HUES6 (cell line): ENCODE measurements around the gene SCN4A.
"Not testable (repeated sequence)": the region's sequence is repeated elsewhere in the genome, so short reads cannot be mapped to it uniquely, and the experiment has no call there.

ENCODE experiments used
- H3K27ac ChIP-seq: 2 replicates; pipeline ENCODE4 v1.7.0; 2013; ENCODE audit warnings: low read depth, mild to moderate bottlenecking, low read length, inconsistent platforms
- H3K27me3 ChIP-seq: 2 replicates; pipeline ENCODE4 v1.6.1; 2013; ENCODE audit warnings: low read length; ENCODE audit not compliant: control insufficient read depth, insufficient read depth
- H3K36me3 ChIP-seq: 2 replicates; pipeline ENCODE4 v1.6.1; 2013; ENCODE audit warnings: low read length; ENCODE audit not compliant: control insufficient read depth, insufficient read depth
- H3K4me1 ChIP-seq: 2 replicates; pipeline ENCODE4 v1.6.1; 2013; ENCODE audit warnings: low read length; ENCODE audit not compliant: control insufficient read depth, insufficient read depth
- H3K4me3 ChIP-seq: 2 replicates; pipeline ENCODE4 v1.5.1; 2013; ENCODE audit warnings: low read depth, low read length
- H3K9ac ChIP-seq: one replicate; pipeline ENCODE4 v1.6.1; 2013; ENCODE audit warnings: mild to moderate bottlenecking, low read length
- H3K9me3 ChIP-seq: 2 replicates; pipeline ENCODE4 v1.6.1; 2013; ENCODE audit warnings: low read depth, low read length; ENCODE audit not compliant: control insufficient read depth, insufficient read depth

Gene SCN4A

GRCh38 chr17:63929860-63930766 lies 42.6 kb downstream of the SCN4A start:
- Histone ChIP-seq H3K27ac (no peak overlapping the region), H3K36me3 (no peaks in the 10 kb centered on the region), H3K4me1 (peaks cover 23% of the 10 kb centered on the region), H3K27me3 (no peaks in the 10 kb centered on the region), H3K9me3 (no peaks in the 10 kb centered on the region), H3K4me3 (no peak overlapping the region), H3K9ac (no peak overlapping the region)

GRCh38 chr17:63928966-63929695 lies 43.6 kb downstream of the SCN4A start:
- Histone ChIP-seq H3K36me3 (no peaks in the 10 kb centered on the region), H3K4me3 (no peak overlapping the region), H3K9me3 (no peaks in the 10 kb centered on the region), H3K27me3 (no peaks in the 10 kb centered on the region), H3K4me1 (peaks cover 23% of the 10 kb centered on the region), H3K27ac (no peak overlapping the region), H3K9ac (no peak overlapping the region)

DNA sequence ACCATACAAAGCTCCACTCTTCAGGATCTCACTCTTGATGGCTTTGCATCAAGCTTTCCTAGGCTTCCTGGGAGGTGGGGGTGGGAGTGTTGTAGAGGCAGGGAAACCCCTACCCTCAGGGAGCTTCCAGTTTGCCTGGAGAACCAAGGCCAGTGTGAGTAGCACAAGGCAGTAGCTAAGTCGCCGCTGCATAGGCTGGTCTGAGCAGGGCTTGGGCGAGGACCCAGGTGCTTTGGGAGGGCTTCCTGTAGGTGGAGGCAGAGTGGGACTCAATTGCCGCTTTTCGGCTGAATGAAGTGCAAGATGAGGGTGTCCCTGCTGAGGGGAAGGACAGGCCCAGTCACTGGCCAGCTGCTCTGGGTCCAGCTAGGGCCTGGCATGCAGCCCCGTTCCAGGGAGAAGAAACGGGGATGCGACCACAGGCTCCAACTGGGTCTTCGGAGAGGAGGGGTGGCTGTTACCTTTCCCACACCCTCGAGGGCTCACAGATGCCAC lies 44.5 kb downstream of the SCN4A start:
- Histone ChIP-seq H3K9me3 (no peaks in the 10 kb centered on the region), H3K4me3 (no peak overlapping the region), H3K27ac (no peak overlapping the region), H3K36me3 (no peaks in the 10 kb centered on the region), H3K4me1 (peaks cover 23% of the 10 kb centered on the region), H3K27me3 (no peaks in the 10 kb centered on the region), H3K9ac (no peak overlapping the region)

DNA sequence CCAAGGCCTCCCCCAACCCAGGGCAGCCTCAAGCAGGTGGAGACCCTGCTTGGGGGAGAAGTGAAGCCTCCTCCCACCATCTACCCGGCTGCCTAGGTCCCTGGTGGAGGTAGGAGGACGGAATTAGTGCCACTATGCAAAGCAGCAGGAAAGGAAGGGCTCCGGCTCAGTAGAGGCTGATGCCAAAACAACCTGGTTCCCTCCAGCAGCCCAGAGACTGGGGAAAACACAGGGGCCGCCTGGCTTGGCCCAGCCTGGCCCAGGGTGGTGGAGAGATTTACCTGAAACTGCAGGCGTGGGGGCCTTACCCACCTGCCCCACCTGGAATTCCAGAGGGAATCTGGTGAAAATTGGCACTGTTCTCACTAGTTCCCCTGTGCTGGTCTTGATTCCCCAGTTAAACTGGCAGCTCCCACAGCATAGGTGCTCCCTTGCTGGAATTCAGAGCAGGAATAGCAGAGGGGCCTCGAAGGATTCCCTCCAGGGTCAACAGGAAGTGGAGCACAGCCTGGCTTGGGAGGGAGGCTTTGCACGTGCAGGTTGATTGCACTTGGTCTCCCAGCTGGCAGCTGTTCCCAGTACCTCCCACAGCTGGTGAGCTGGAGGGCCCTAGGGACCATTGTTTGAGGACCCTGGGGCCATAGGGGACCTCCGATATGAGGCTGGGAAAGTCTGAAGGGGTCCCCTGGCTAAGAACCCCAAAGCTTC lies 45.1 kb downstream of the SCN4A start:
- no peaks in the 10 kb centered on the region for H3K27me3 ChIP-seq
- H3K4me1 ChIP-seq = peaks cover 21% of the 10 kb centered on the region
- H3K27ac ChIP-seq = no peak overlapping the region
- H3K36me3 ChIP-seq = no peaks in the 10 kb centered on the region
- no peaks in the 10 kb centered on the region for H3K9me3 ChIP-seq
- H3K4me3 ChIP-seq = no peak overlapping the region
- no peak overlapping the region for H3K9ac ChIP-seq

- peaks cover 7% of the 10 kb centered on the region for H3K4me1 ChIP-seq
- H3K9me3 ChIP-seq = no peaks in the 10 kb centered on the region
- H3K36me3 ChIP-seq = no peaks in the 10 kb centered on the region
- no peak overlapping the region for H3K9ac ChIP-seq
- no peak overlapping the region for H3K27ac ChIP-seq
- H3K4me3 ChIP-seq = no peak overlapping the region
- no peaks in the 10 kb centered on the region for H3K27me3 ChIP-seq
Measured at GRCh38 chr17:63926164-63926563, 46.6 kb downstream of the SCN4A start.

DNA sequence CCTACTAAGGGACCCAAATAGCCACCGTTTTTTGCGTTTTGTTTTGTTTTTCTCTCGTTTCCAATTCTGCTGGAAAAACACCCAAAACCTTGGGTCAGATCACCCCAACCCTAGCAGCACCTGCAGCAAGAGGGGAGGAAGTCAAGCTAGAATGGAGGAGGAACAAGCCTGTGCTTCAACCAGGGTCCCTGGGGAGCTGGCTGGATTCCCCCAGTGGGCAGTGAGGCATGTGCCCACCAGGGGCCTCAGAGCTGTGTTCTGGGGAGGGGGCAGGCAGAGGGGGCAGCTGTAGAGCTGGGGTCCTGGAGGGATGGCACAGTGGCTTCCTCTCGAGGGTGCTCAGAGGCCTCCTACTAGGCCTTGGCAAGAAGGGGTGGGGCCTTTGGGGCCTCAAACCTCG lies 47.1 kb downstream of the SCN4A start:
- Histone ChIP-seq H3K27ac (no peak overlapping the region), H3K9me3 (no peaks in the 10 kb centered on the region), H3K27me3 (no peaks in the 10 kb centered on the region), H3K36me3 (no peaks in the 10 kb centered on the region), H3K4me1 (peaks cover 2% of the 10 kb centered on the region), H3K4me3 (no peak overlapping the region), H3K9ac (no peak overlapping the region)

- not testable (repeated sequence) for H3K4me3 ChIP-seq, H3K9ac ChIP-seq, H3K9me3 ChIP-seq, H3K27me3 ChIP-seq, H3K27ac ChIP-seq, H3K4me1 ChIP-seq, H3K36me3 ChIP-seq
Measured at GRCh38 chr17:63922402-63922801, 50.3 kb downstream of the SCN4A start.

DNA sequence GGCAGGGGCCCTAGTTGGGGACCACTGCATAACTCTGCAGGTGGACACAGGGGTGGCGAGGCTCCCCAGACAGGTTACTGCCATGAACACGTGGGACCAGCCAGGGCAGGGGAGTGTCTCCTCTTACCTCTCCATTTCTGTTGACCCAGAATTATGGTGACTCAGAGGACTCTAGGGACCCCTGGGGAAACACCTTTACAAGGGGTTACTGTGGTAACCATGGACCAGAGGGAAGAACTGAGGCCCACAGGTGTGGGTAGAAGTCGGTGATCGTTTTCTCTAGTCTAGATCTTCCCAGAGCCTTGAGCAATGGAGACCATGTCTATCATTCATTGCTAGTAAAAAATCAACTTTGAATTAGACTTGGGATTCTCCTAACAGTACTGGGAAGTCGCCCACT lies 51.9 kb downstream of the SCN4A start:
- not testable (repeated sequence) for H3K9ac ChIP-seq, H3K4me1 ChIP-seq, H3K27ac ChIP-seq, H3K36me3 ChIP-seq, H3K9me3 ChIP-seq, H3K4me3 ChIP-seq
- peaks cover 18% of the 10 kb centered on the region for H3K27me3 ChIP-seq

GRCh38 chr17:63920050-63920449 lies 52.7 kb downstream of the SCN4A start:
- H3K9me3 ChIP-seq, H3K9ac ChIP-seq, H3K27ac ChIP-seq, H3K4me1 ChIP-seq, H3K36me3 ChIP-seq, H3K4me3 ChIP-seq: not testable (repeated sequence)
- peaks cover 18% of the 10 kb centered on the region for H3K27me3 ChIP-seq

GRCh38 chr17:63919311-63919723 lies 53.4 kb downstream of the SCN4A start:
- no peak overlapping the region for H3K9ac ChIP-seq
- H3K27ac ChIP-seq = no peak overlapping the region
- H3K4me3 ChIP-seq = peak overlapping the region; percentile 31; the same call in 1 of the 2 replicates
- H3K9me3 ChIP-seq = no peaks in the 10 kb centered on the region
- peaks cover 7% of the 10 kb centered on the region; the same call in 1 of the 2 replicates for H3K4me1 ChIP-seq
- peaks cover 18% of the 10 kb centered on the region for H3K27me3 ChIP-seq
- H3K36me3 ChIP-seq = no peaks in the 10 kb centered on the region
